AG08396 (cell line): ENCODE data around the gene MDM1.

Source experiments
- DNase-seq: peaks from one replicate; pipeline ENCODE4 v3.0.0; 2012; ENCODE audit warnings: low spot score, mixed read lengths

The MDM1 gene

GRCh38 chr12:68319988-68320623 lies 12.1 kb downstream of the MDM1 start:
- DNase-seq: no peak

- no peak for DNase-seq
Observed at GRCh38 chr12:68317047-68317667, 15.0 kb downstream of the MDM1 start.

DNA sequence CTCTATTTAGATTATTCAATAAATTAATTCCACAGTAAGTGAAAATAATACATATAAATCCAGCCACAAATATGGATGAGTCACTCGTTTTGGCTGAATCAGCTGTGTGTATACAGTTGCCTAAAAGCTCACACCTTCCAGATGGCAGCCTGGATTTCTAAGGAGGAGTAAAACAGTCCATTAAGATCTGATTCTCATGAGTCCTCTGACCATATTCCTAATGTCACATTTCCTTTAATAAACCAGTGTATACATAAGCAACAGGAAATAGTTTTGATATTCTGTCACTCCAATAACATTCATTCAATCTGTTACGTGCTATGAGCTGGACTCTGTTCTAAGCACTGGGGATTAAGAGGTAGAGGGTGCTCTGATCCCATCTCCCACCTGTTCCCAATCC lies 21.8 kb downstream of the MDM1 start:
- DNase-seq: peak; percentile 41

GRCh38 chr12:68306564-68306963 lies 25.6 kb downstream of the MDM1 start:
- DNase-seq: no peak

DNA sequence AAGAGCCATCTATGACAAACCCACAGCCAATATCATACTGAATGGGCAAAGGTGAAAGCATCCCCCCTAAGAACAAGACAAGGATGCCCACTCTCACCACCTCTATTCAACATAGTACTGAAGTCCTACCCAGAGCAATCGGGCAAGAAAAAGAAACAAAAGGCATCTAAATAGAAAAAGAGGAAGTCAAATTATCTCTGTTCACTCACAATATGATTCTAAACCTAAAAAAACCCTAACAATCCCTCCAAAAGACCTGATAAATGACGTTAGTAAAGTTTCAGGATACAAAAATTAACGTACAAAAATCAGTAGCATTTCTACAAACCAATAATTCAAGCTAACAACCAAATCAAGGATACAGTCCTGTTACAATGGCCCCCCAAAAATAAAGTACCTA lies 26.9 kb downstream of the MDM1 start:
- DNase-seq: no peak

GRCh38 chr12:68304626-68305025 lies 27.5 kb downstream of the MDM1 start:
- DNase-seq: no peak

DNA sequence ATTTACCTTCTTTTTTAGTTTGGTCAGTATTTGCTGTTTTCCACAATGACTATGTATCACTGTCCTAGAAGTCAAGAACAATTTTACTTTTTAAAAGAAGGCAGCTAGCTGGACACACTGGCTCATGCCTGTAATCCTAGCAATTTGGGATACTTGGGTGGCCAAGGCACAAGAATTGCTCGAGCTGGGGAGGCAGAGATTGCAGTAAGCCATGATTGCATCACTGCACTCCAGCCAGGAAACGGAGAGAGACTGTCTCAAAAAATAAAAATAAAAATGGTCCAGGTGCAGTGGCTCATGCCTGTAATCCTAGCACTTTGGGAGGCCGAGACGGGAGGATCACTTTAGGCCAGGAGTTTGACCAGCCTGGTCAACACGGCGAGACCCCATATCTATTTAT lies 28.3 kb downstream of the MDM1 start:
- no peak for DNase-seq

GRCh38 chr12:68297929-68298328 lies 34.2 kb downstream of the MDM1 start:
- no peak for DNase-seq

- no peak for DNase-seq
Observed at GRCh38 chr12:68294251-68294650, 37.9 kb downstream of the MDM1 start.

DNA sequence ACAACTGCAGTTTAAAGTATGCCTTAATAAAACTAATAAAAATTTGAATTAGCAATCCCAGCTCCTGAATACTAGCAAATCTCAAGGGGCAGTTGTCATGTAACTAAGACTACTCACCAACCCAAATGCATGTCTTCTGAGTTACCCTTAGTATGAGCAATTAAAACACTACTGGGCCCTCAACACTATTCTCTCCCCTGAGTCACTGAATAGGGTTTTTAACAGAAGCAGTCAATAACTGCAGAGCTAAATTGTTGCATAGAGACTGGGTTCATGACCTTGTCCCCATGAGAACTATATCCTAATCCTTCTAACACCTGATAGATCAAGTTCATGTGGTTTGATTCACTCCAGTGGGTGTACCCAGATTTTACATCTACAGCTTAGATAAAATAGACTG lies 38.8 kb downstream of the MDM1 start:
- DNase-seq: no peak

DNA sequence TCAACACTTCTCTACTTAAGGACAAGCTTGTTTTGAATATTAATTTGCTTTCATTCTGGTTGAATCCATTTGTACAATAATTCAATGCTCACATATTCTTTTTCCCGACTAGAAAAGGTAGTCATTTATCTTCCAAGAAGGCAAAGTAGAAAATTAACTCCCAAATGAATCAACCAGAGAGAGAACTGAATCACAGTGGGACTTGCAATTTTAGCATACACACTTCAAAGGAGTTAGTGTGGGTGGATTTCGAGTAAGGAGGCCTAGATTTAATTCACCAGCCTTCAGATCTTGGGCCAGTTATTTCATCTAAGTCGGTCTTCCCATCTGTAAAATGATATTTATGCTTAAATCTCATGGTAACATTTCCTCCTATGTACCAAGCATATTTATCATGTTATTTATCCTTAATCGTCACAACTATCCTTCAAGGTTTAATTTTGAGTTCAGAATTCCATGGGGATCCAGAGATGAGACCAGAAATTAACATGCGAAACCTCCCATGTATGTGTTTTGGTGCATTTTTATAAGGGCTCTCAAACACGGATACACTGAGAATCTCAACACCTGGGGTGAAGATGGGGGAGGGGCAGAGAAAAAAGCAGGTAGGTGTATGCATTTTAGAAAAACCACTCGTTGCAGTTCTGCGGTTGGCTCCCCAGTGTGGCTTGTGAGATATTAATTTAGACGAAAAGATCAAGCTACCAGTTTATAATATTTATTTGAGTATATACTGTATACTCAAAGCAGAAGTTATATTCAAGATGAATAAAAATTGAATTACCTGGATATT lies 39.8 kb downstream of the MDM1 start:
- DNase-seq: no peak

GRCh38 chr12:68291396-68292036 lies 40.6 kb downstream of the MDM1 start:
- DNase-seq: no peak

- no peak for DNase-seq
Observed at GRCh38 chr12:68290126-68290525, 42.0 kb downstream of the MDM1 start.

DNA sequence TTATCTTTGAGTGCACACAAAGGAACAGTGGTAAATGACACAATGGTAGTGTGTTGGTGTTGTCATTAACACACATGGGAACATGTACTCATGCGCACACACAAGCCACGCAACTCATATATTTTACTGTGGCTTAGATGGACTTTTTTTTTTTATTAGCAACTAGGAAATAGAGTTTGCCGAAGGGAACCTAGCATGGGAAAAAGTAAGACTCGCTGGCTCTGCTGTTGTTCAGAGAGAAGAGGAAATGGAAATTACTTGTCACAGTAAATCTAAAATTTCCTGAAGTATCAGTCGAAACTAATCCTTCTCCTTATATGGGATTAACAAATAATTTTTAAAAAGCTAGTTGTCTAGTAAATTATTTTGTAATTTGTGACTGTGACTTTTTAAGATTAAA lies 45.1 kb downstream of the MDM1 start:
- no peak for DNase-seq

- DNase-seq: no peak
Observed at GRCh38 chr12:68286396-68286795, 45.8 kb downstream of the MDM1 start.

DNA sequence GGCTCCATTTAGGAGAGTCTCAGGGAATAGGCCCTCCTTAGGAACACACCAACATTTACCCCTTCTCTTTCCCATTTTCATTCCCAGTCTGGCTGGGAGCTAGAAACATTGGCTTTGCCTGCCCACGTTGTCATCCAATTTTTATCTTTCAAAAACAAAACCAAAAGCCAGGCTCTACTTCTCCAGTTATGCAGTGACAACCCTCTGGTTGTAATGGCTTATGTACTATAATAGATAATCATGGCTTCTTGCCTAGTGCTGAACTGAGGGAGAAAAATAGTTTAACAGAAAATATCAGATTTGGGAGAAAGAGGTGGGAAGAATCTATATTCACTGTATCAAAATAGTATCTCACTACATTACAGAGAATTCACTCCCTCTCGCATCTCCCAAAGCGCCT lies 46.6 kb downstream of the MDM1 start:
- no peak for DNase-seq

GRCh38 chr12:68281322-68282077 lies 50.7 kb downstream of the MDM1 start:
- DNase-seq: no peak

DNA sequence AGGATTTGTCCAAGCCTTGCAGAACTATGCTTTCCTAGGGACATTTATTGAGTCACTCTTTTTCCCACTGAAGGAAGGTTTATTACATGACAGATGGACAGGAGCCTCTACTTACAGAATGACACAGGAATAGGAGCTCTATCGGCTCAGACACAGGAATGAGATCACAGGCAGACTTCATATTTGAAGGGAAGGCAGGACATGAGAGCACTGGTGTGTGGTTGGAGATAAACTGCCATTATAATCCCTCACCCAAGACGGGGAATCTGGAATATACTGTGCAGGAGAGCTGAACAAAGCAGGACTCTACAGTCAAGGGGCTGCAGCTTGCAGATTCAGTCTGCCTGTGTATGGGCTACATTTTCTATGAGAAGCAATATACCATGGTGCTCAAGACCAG lies 51.9 kb downstream of the MDM1 start:
- no peak for DNase-seq

DNA sequence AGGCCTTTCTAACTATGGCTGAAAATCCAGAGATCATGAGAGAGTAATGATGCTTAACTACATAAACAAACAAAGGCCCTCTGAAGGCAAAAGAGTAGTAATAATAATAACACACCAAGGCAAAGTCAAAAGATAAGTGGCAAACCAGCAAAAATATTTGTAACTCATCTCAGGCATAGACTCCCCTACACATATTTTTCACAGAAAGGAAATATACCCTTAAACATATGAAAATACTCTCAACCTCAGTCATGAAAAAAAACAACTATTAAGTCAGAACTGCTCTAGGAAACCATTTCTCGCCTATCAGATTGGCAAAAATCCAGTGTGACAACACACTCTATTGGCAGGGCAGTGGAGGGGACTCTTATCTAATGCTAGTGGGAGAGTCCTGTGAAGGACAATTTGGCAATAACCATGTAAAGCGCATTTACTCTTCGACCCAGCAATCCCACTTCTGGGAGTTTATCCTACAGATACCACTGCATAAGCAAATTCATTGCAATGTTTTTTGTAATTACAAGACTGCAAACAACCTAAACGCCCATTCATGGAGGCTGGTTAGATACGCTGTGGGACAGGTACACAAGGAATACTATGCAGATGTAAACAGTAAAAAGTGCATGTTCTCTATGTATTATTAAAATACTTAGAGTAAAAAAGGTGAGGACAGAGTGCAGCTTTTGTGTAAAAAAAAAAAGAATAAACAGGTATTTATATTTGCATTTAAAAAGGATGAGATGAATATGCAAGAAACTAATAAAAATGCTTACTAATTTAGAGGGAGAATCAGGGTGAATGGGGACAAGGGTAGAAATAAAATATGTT lies 52.7 kb downstream of the MDM1 start:
- DNase-seq: no peak

- no peak for DNase-seq
Observed at GRCh38 chr12:68276402-68276930, 55.7 kb downstream of the MDM1 start.

GRCh38 chr12:68272732-68273131 lies 59.4 kb downstream of the MDM1 start:
- no peak for DNase-seq
